HG03103 (cell line): ENCODE results near the gene DYDC1.
"Not testable (repeated sequence)": the region's sequence is repeated elsewhere in the genome, so short reads cannot be mapped to it uniquely, and the experiment has no call there.

Source experiments
- ATAC-seq: cut with Tn5 transposase; IDR thresholded peaks from one replicate; pipeline ENCODE4 v1.9.1; 2021; ENCODE audit warnings: low read depth; ENCODE audit not compliant: unreplicated experiment

Gene DYDC1

GRCh38 chr10:80356563-80356988, at the start of gene DYDC1, which contains the start of gene DYDC2:
DYDC1 (minus strand) TSS chr10:80356755; CDS start chr10:80352601, 4,154 bp downstream.
DYDC2 (plus strand) TSS chr10:80356781; CDS start chr10:80362444, 5,663 bp downstream.
- ATAC-seq, result peak; percentile 91

- no peak for ATAC-seq
These were observed 49.6 kb upstream of the DYDC1 start for GRCh38 chr10:80406204-80406603.

- no peak for ATAC-seq
These were observed 49.1 kb upstream of the DYDC1 start for GRCh38 chr10:80405626-80406025.

- no peak for ATAC-seq
These were observed 48.5 kb upstream of the DYDC1 start for GRCh38 chr10:80405035-80405434.

- no peak for ATAC-seq
These were observed 43.7 kb upstream of the DYDC1 start for GRCh38 chr10:80400136-80400804.

- ATAC-seq, result no peak
These were observed 40.5 kb upstream of the DYDC1 start for GRCh38 chr10:80397014-80397413.

GRCh38 chr10:80394358-80394916, 37.9 kb upstream of the DYDC1 start:
- ATAC-seq, result no peak

- no peak for ATAC-seq
These were observed 35.7 kb upstream of the DYDC1 start for GRCh38 chr10:80392250-80392649.

GRCh38 chr10:80390740-80391139, 34.2 kb upstream of the DYDC1 start:
- no peak for ATAC-seq

- ATAC-seq, result no peak
These were observed 26.4 kb upstream of the DYDC1 start for GRCh38 chr10:80382989-80383388.

GRCh38 chr10:80380185-80380584, 23.6 kb upstream of the DYDC1 start:
- no peak for ATAC-seq

- ATAC-seq, result no peak
These were observed 23.1 kb upstream of the DYDC1 start for GRCh38 chr10:80379701-80380100.

GRCh38 chr10:80373502-80373901, 16.9 kb upstream of the DYDC1 start:
- no peak for ATAC-seq

GRCh38 chr10:80372675-80373074, 16.1 kb upstream of the DYDC1 start:
- no peak for ATAC-seq

- no peak for ATAC-seq
These were observed 14.9 kb upstream of the DYDC1 start for GRCh38 chr10:80371467-80371866.

GRCh38 chr10:80365510-80365909, 9.0 kb upstream of the DYDC1 start:
- ATAC-seq, result no peak

- no peak for ATAC-seq
These were observed 3.1 kb upstream of the DYDC1 start for GRCh38 chr10:80359644-80360043.

- ATAC-seq, result not testable (repeated sequence)
These were observed 2.4 kb upstream of the DYDC1 start for GRCh38 chr10:80358925-80359324.

GRCh38 chr10:80357851-80358125, 1.2 kb upstream of the DYDC1 start:
- no peak for ATAC-seq

GRCh38 chr10:80356989-80357850, 665 bp upstream of the DYDC1 start:
- no peak for ATAC-seq

GRCh38 chr10:80351220-80351619, 5.3 kb downstream of the DYDC1 start:
- no peak for ATAC-seq

- no peak for ATAC-seq
These were observed 6.3 kb downstream of the DYDC1 start for GRCh38 chr10:80350251-80350650.
